Heart left ventricle (tissue), 16 donors: ENCODE results near the gene MED15. TPM values are rescaled to one million over a fixed set of nuclear protein-coding genes. Genes with fewer than 3 reads are reported as not detected.
A peak's percentile ranks its signal among the peaks of the same experiment; 100 is the strongest.
"Not testable (repeated sequence)": the region's sequence is repeated elsewhere in the genome, so short reads cannot be mapped to it uniquely, and the experiment has no call there.

Experiments
- ATAC-seq, 4 donors: fragments of 200-7000 bp; cut with Tn5 transposase; one replicate each; pipeline ENCODE4 v1.9.1; 2020 to 2022; ENCODE audit warnings: moderate library complexity in 4 of 4, mild to moderate bottlenecking in 3 of 4, moderate number of reproducible peaks in 1 of 4
- DNase-seq, 5 donors: peaks; one replicate each; pipeline ENCODE4 v3.0.0-alpha.2; 2020
- H3K27ac ChIP-seq, 12 donors: fragments of 200-600 bp; sonication (generic) in 4 of 12; one replicate each; pipeline versions ENCODE4 v1.5.0 to v1.8.0; 2016 to 2022; ENCODE audit warnings: mild to moderate bottlenecking in 2 of 12
- H3K27me3 ChIP-seq, 9 donors: fragments of 200-600 bp; sonication (generic) in 2 of 9; one replicate each; pipeline versions ENCODE4 v1.5.1 to v1.8.0; 2016 to 2022; ENCODE audit warnings: mild to moderate bottlenecking in 3 of 9
- H3K36me3 ChIP-seq, 9 donors: fragments of 200-600 bp; sonication (generic) in 2 of 9; one replicate each; pipeline versions ENCODE4 v1.5.0 to v1.8.0; 2018 to 2022; ENCODE audit warnings: mild to moderate bottlenecking in 2 of 9
- H3K4me1 ChIP-seq, 12 donors: fragments of 200-600 bp; sonication (generic) in 4 of 12; one replicate each; pipeline versions ENCODE4 v1.5.0 to v1.8.0; 2016 to 2022; ENCODE audit warnings: mild to moderate bottlenecking in 3 of 12
- H3K4me3 ChIP-seq, 12 donors: fragments of 200-600 bp; sonication (generic) in 4 of 12; one replicate each; pipeline versions ENCODE4 v1.5.0 to v1.8.0; 2017 to 2022; ENCODE audit warnings: mild to moderate bottlenecking in 9 of 12, moderate library complexity in 4 of 12
- H3K9me3 ChIP-seq, 12 donors: fragments of 200-600 bp; sonication (generic) in 4 of 12; one replicate each; pipeline versions ENCODE4 v1.5.0 to v1.8.0; 2016 to 2022; ENCODE audit warnings: mild to moderate bottlenecking in 1 of 12
- POLR2A ChIP-seq, 2 donors: fragments of 450-650 bp; IDR thresholded peaks; one replicate each; pipeline ENCODE4 v1.6.1; 2017; ENCODE audit warnings: antibody characterized with exemption in 2 of 2, mild to moderate bottlenecking in 2 of 2, moderate library complexity in 2 of 2
- WGBS, 4 donors: extraction: QIAGEN DNeasy Blood & Tissue Kit in 2 of 4; methylation state at CpG; one replicate each; pipeline versions ENCODE4 v1.1.5 to v1.1.7; 2013 to 2018; 5-methylcytosine and 5-hydroxymethylcytosine counted together
- intact Hi-C, 10 donors: fragments of 100-400 bp; cut with DNase I; formaldehyde crosslinking; loops; one replicate each; pipeline versions ENCODE4 v1.11.1 to v1.14.2; 2022
- polyA plus RNA-seq, 2 donors: library from polyadenylated mRNA; stranded (reverse); fragments of 200-250 nt; gene quantifications; one replicate each; pipeline ENCODE4 v1.2.3, GENCODE V29; 2013
- total RNA-seq, 9 donors: library from RNA; depleted of rRNA in 2 of 9; stranded (reverse); fragments of >200 nt in 2 of 9; fragmentation: NEBNext Ultra II Directional in 3 of 9; extraction: Animal tissue kit (Norgen Biotek cat#: 25700) in 3 of 9; gene quantifications; one replicate each; pipeline versions ENCODE4 v1.1.0 to v1.2.4, GENCODE V29; 2016 to 2023
- TF ChIP-seq, protein P1 (sequence below), 12 donors: fragments of 200-600 bp; sonication (generic) in 4 of 12; IDR thresholded peaks; one replicate each; pipeline versions ENCODE4 v1.5.0 to v1.8.0; 2018 to 2022; ENCODE audit warnings: antibody characterized with exemption in 12 of 12, mild to moderate bottlenecking in 5 of 12
- donor health status: ischemic (EF 13 %, LVEDD 7.1; RV severe dilation, severe dysfunction).
- donor health status: healthy with polysubstance abuse.
- donor health status: DM: no; HTN: yes; CAD: no.
- donor health status: DM: no; HTN: no; CAD: no.
- donor health status: ischemic (EF 25% LVEDD 6.9; RV normal size, moderate dysfunction).
- donor health status: ischemic (EF 25% LVEDD 5.7; RV mildly dilated, moderate dysfunction).
- donor health status: healthy.
- donor health status: DM: yes; HTN: yes; CAD: no.
- donor health status: ischemic (EF 35%, LVEDD 5.7; RV mildly dilated, moderate dysfunction).
- donor health status: nonischemic (EF 11% LVEDD 7.7; RV severe dilation, severe dysfunction).
- donor health status: DM: yes; HTN: yes; CAD: no.
- donor health status: PGD.
- donor health status: ischemic (EF 29% LVEDD 5.4; RV normal size, mild dysfunction).
- donor health status: nonischemic (EF 23%, LVEDD 6.1; RV moderate dilation, normal function).

Gene MED15
- total and polyA plus RNA-seq, 11 donors: 27.9 to 78.3 (median 43.0) TPM

DNA sequence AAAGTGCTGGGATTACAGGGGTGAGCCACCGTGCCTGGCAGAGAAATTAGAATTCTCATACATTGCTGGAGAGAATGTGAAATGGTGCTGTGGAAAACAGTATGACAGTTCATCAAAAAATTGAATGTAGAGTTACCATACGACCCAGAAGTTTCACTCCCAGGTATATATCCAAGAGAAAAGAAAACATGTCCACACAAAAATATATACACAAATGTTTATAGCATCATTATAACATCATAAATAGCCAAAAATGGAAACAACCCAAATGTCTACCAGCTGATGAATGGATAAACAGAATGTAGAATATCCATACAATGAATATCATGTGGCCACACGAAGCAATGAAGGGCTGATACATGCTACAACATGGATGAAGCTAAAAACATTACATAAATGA lies 34.6 kb downstream of the MED15 start:
- H3K27ac ChIP-seq: no peak overlapping the region
- TF ChIP-seq, protein P1, sequence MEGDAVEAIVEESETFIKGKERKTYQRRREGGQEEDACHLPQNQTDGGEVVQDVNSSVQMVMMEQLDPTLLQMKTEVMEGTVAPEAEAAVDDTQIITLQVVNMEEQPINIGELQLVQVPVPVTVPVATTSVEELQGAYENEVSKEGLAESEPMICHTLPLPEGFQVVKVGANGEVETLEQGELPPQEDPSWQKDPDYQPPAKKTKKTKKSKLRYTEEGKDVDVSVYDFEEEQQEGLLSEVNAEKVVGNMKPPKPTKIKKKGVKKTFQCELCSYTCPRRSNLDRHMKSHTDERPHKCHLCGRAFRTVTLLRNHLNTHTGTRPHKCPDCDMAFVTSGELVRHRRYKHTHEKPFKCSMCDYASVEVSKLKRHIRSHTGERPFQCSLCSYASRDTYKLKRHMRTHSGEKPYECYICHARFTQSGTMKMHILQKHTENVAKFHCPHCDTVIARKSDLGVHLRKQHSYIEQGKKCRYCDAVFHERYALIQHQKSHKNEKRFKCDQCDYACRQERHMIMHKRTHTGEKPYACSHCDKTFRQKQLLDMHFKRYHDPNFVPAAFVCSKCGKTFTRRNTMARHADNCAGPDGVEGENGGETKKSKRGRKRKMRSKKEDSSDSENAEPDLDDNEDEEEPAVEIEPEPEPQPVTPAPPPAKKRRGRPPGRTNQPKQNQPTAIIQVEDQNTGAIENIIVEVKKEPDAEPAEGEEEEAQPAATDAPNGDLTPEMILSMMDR (IDR thresholded peaks at IDR 0.05): no peak
- TF ChIP-seq POLR2A (IDR thresholded peaks at IDR 0.05): no peak
- WGBS, 4 donors: 95 to 98% (median 96%) methylated on average over 3 of the region's 3 CpGs
- no peak for ATAC-seq
- intact Hi-C loops: no loop called here
- no peak overlapping the region for H3K4me3 ChIP-seq
- no peaks in the 10 kb centered on the region for H3K27me3 ChIP-seq
- H3K4me1 ChIP-seq: peaks cover 0 to 42% (median 16%) of the 10 kb centered on the region in 12 donors
- no peak for DNase-seq
- H3K36me3 ChIP-seq: peaks cover 0 to 73% (median 44%) of the 10 kb centered on the region in 9 donors
- no peaks in the 10 kb centered on the region for H3K9me3 ChIP-seq

- no peaks in the 10 kb centered on the region for H3K9me3 ChIP-seq
- TF ChIP-seq, protein P1 (IDR thresholded peaks at IDR 0.05): no peak
- TF ChIP-seq POLR2A (IDR thresholded peaks at IDR 0.05): no peak
- ATAC-seq (no peak), DNase-seq (no peak)
- H3K27me3 ChIP-seq: no peaks in the 10 kb centered on the region
- no peak overlapping the region for H3K4me3 ChIP-seq
- H3K27ac ChIP-seq: no peak overlapping the region
- intact Hi-C loops: no loop called here
- peaks cover 0 to 67% (median 38%) of the 10 kb centered on the region in 9 donors for H3K36me3 ChIP-seq
- peaks cover 0 to 35% (median 13%) of the 10 kb centered on the region in 12 donors for H3K4me1 ChIP-seq
Observed at GRCh38 chr22:20542736-20543135, 35.3 kb downstream of the MED15 start.

- H3K4me3 ChIP-seq, intact Hi-C loops, H3K9me3 ChIP-seq, ATAC-seq, H3K27ac ChIP-seq, DNase-seq, H3K27me3 ChIP-seq: not testable (repeated sequence)
- Histone ChIP-seq H3K4me1 (peaks cover 0 to 48% (median 29%) of the 10 kb centered on the region in 12 donors), H3K36me3 (peaks cover 0 to 41% (median 16%) of the 10 kb centered on the region in 9 donors)
- 82 to 97% (median 95%) methylated on average over 3 of the region's 3 CpGs for WGBS, 4 donors
Observed at GRCh38 chr22:20545318-20545634, 37.9 kb downstream of the MED15 start.

DNA sequence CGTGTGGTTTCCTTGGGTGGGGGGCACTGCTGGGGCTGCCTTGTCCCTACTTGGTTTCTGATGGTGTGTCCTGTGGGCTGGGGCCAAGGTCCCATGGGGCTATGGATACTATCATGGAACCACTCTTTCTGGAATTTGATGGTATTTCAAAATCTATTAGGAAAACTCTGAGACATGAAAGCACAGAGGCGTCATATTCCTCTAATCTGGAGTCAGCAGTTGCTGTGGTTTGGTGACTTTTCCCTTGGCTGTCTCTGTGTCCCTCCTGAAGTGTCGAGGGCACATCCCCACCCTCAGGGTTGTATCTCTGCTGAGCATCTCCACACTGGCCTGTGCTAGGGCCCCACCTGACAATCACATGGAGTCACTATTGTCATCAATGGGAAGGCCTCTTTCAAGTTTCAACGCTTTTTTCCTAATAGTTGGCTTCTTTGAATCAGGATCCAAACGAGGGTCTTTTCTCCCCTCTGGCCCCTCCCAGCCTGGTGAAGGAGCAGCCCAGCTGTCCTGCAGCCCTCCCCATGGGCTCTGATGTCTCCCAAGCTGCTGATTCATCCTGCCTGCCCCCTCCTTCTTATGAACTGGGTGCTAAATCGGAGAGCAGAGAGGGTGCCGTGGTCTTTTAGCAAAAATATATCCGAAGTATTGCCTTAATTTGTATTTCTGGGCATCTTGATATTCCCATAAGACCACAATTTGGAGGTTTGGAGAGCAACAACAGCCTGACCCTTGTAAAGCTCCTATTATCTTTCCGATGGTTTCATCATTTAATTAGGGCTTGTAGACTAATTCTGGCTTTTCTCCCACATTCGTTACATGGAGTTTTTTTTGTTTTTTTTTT lies 38.5 kb downstream of the MED15 start:
- intact Hi-C loops: no loop called here
- DNase-seq (no peak), ATAC-seq (no peak)
- H3K27ac ChIP-seq: peak overlapping the region in 1 of 12 donors; percentile 51
- WGBS, 4 donors: 80 to 85% (median 83%) methylated on average over 10 of the region's 10 CpGs
- H3K27me3 ChIP-seq: no peaks in the 10 kb centered on the region
- TF ChIP-seq, protein P1 (IDR thresholded peaks at IDR 0.05): no peak
- TF ChIP-seq POLR2A (IDR thresholded peaks at IDR 0.05): no peak
- H3K4me3 ChIP-seq: no peak overlapping the region
- peaks cover 0 to 54% (median 33%) of the 10 kb centered on the region in 12 donors for H3K4me1 ChIP-seq
- H3K9me3 ChIP-seq: no peaks in the 10 kb centered on the region
- peaks cover 0 to 38% (median 16%) of the 10 kb centered on the region in 9 donors for H3K36me3 ChIP-seq
